ENCODE measurements around the gene ZNF446.

Gene ZNF446

GRCh38 chr19:58510084-58510862 is 34.1 kb downstream of the ZNF446 start:
- H3K4me1 ChIP-seq (ENCODE audit: control insufficient read depth, low read depth, low read length): peaks cover 6% of the 10 kb centered on the region
- no peak overlapping the region for H3K4me3 ChIP-seq (ENCODE audit: low read length)
- H3K36me3 ChIP-seq (ENCODE audit: control insufficient read depth, low read depth, low read length): no peaks in the 10 kb centered on the region
- H3K9me3 ChIP-seq (ENCODE audit: control insufficient read depth, low read depth, low read length): no peaks in the 10 kb centered on the region
- H3K27ac ChIP-seq (ENCODE audit: low read length): no peak overlapping the region
- no peak overlapping the region for H3K9ac ChIP-seq (ENCODE audit: low read length)
- no peaks in the 10 kb centered on the region for H3K27me3 ChIP-seq (ENCODE audit: control insufficient read depth, insufficient read depth, low read length)

- Histone ChIP-seq H3K4me1 (ENCODE audit: control insufficient read depth, low read depth, low read length) (peaks cover 15% of the 10 kb centered on the region), H3K27me3 (ENCODE audit: control insufficient read depth, insufficient read depth, low read length) (no peaks in the 10 kb centered on the region), H3K36me3 (ENCODE audit: control insufficient read depth, low read depth, low read length) (no peaks in the 10 kb centered on the region), H3K9me3 (ENCODE audit: control insufficient read depth, low read depth, low read length) (no peaks in the 10 kb centered on the region), H3K4me3 (ENCODE audit: low read length) (no peak within 1 kb of the TSS), H3K9ac (ENCODE audit: low read length) (no peak within 1 kb of the TSS), H3K27ac (ENCODE audit: low read length) (no peak within 1 kb of the TSS)
These were observed 35.4 kb downstream of the ZNF446 start, which contains the start of gene SLC27A5 for GRCh38 chr19:58511353-58512208. Gene SLC27A5 (minus strand): TSS chr19:58511992. CDS start chr19:58511955, 37 bp downstream.

- Histone ChIP-seq H3K36me3 (ENCODE audit: control insufficient read depth, low read depth, low read length) (no peaks in the 10 kb centered on the region), H3K4me3 (ENCODE audit: low read length) (no peak overlapping the region), H3K27me3 (ENCODE audit: control insufficient read depth, insufficient read depth, low read length) (no peaks in the 10 kb centered on the region), H3K9me3 (ENCODE audit: control insufficient read depth, low read depth, low read length) (no peaks in the 10 kb centered on the region), H3K9ac (ENCODE audit: low read length) (peak overlapping the region; percentile 26), H3K4me1 (ENCODE audit: control insufficient read depth, low read depth, low read length) (peaks cover 17% of the 10 kb centered on the region), H3K27ac (ENCODE audit: low read length) (no peak overlapping the region)
These were observed 37.1 kb downstream of the ZNF446 start for GRCh38 chr19:58513213-58513693.

GRCh38 chr19:58513694-58514563 is 37.8 kb downstream of the ZNF446 start:
- Histone ChIP-seq H3K4me3 (ENCODE audit: low read length) (peak overlapping the region; percentile 55), H3K27ac (ENCODE audit: low read length) (peak overlapping the region; percentile 35), H3K36me3 (ENCODE audit: control insufficient read depth, low read depth, low read length) (no peaks in the 10 kb centered on the region), H3K4me1 (ENCODE audit: control insufficient read depth, low read depth, low read length) (peaks cover 22% of the 10 kb centered on the region), H3K9me3 (ENCODE audit: control insufficient read depth, low read depth, low read length) (no peaks in the 10 kb centered on the region), H3K27me3 (ENCODE audit: control insufficient read depth, insufficient read depth, low read length) (no peaks in the 10 kb centered on the region), H3K9ac (ENCODE audit: low read length) (peak overlapping the region; percentile 57)

GRCh38 chr19:58514564-58515022 is 38.4 kb downstream of the ZNF446 start:
- H3K27me3 ChIP-seq (ENCODE audit: control insufficient read depth, insufficient read depth, low read length): no peaks in the 10 kb centered on the region
- peak overlapping the region; percentile 55 for H3K4me3 ChIP-seq (ENCODE audit: low read length)
- H3K9me3 ChIP-seq (ENCODE audit: control insufficient read depth, low read depth, low read length): no peaks in the 10 kb centered on the region
- peak overlapping the region; percentile 35 for H3K27ac ChIP-seq (ENCODE audit: low read length)
- peaks cover 22% of the 10 kb centered on the region for H3K4me1 ChIP-seq (ENCODE audit: control insufficient read depth, low read depth, low read length)
- peak overlapping the region; percentile 57 for H3K9ac ChIP-seq (ENCODE audit: low read length)
- no peaks in the 10 kb centered on the region for H3K36me3 ChIP-seq (ENCODE audit: control insufficient read depth, low read depth, low read length)

GRCh38 chr19:58515259-58515658 is 39.1 kb downstream of the ZNF446 start:
- Histone ChIP-seq H3K4me3 (ENCODE audit: low read length) (no peak overlapping the region), H3K9me3 (ENCODE audit: control insufficient read depth, low read depth, low read length) (no peaks in the 10 kb centered on the region), H3K36me3 (ENCODE audit: control insufficient read depth, low read depth, low read length) (no peaks in the 10 kb centered on the region), H3K27me3 (ENCODE audit: control insufficient read depth, insufficient read depth, low read length) (no peaks in the 10 kb centered on the region), H3K4me1 (ENCODE audit: control insufficient read depth, low read depth, low read length) (peaks cover 22% of the 10 kb centered on the region), H3K9ac (ENCODE audit: low read length) (no peak overlapping the region), H3K27ac (ENCODE audit: low read length) (no peak overlapping the region)

GRCh38 chr19:58516246-58516836 is 40.2 kb downstream of the ZNF446 start:
- no peak overlapping the region for H3K27ac ChIP-seq (ENCODE audit: low read length)
- H3K36me3 ChIP-seq (ENCODE audit: control insufficient read depth, low read depth, low read length): no peaks in the 10 kb centered on the region
- H3K27me3 ChIP-seq (ENCODE audit: control insufficient read depth, insufficient read depth, low read length): no peaks in the 10 kb centered on the region
- peaks cover 22% of the 10 kb centered on the region for H3K4me1 ChIP-seq (ENCODE audit: control insufficient read depth, low read depth, low read length)
- peak overlapping the region; percentile 28 for H3K4me3 ChIP-seq (ENCODE audit: low read length)
- no peaks in the 10 kb centered on the region for H3K9me3 ChIP-seq (ENCODE audit: control insufficient read depth, low read depth, low read length)
- peak overlapping the region; percentile 27 for H3K9ac ChIP-seq (ENCODE audit: low read length)

GRCh38 chr19:58516964-58517833 is 41.0 kb downstream of the ZNF446 start:
- no peak overlapping the region for H3K27ac ChIP-seq (ENCODE audit: low read length)
- no peak overlapping the region for H3K4me3 ChIP-seq (ENCODE audit: low read length)
- H3K9ac ChIP-seq (ENCODE audit: low read length): no peak overlapping the region

GRCh38 chr19:58518256-58519086 is 42.3 kb downstream of the ZNF446 start:
- peak overlapping the region; percentile 93 for H3K4me3 ChIP-seq (ENCODE audit: low read length)
- H3K9ac ChIP-seq (ENCODE audit: low read length): peak overlapping the region; percentile 98
- no peak overlapping the region for H3K27ac ChIP-seq (ENCODE audit: low read length)

More at GRCh38 chr19:58516964-58517833, 41.0 kb downstream of the ZNF446 start:
- Histone ChIP-seq H3K27me3 (ENCODE audit: control insufficient read depth, insufficient read depth, low read length) (no peaks in the 10 kb centered on the region), H3K9me3 (ENCODE audit: control insufficient read depth, low read depth, low read length) (no peaks in the 10 kb centered on the region), H3K4me1 (ENCODE audit: control insufficient read depth, low read depth, low read length) (peaks cover 22% of the 10 kb centered on the region), H3K36me3 (ENCODE audit: control insufficient read depth, low read depth, low read length) (no peaks in the 10 kb centered on the region)

More at GRCh38 chr19:58518256-58519086, 42.3 kb downstream of the ZNF446 start:
- Histone ChIP-seq H3K9me3 (ENCODE audit: control insufficient read depth, low read depth, low read length) (no peaks in the 10 kb centered on the region), H3K36me3 (ENCODE audit: control insufficient read depth, low read depth, low read length) (no peaks in the 10 kb centered on the region), H3K4me1 (ENCODE audit: control insufficient read depth, low read depth, low read length) (peaks cover 22% of the 10 kb centered on the region), H3K27me3 (ENCODE audit: control insufficient read depth, insufficient read depth, low read length) (no peaks in the 10 kb centered on the region)
